ENCODE results near the gene TRIM28.
"Not testable (repeated sequence)": the region's sequence is repeated elsewhere in the genome, so short reads cannot be mapped to it uniquely, and the experiment has no call there.

TRIM28 gene

DNA sequence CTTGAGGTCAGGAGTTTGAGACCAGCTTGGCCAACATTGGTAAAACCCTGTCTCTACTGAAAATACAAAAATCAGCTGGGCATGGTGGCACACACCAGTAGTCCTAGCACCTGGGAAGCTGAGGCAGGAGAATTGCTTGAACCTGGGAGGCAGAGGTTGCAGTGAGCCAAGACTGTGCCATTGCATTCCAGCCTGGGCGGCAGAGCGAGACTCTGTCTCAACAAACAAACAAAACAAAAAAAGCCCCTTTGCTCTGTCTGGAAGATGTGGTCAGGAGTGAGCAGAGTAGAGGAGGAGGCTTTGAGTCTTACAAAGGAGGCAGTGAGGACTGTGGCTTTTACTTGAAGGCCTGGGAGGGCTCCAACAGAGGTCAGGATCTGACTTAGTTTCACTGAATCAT, 33.7 kb downstream of the TRIM28 start:
- not testable (repeated sequence) for DNase-seq (ENCODE audit: low read depth in 2 of 2)

DNA sequence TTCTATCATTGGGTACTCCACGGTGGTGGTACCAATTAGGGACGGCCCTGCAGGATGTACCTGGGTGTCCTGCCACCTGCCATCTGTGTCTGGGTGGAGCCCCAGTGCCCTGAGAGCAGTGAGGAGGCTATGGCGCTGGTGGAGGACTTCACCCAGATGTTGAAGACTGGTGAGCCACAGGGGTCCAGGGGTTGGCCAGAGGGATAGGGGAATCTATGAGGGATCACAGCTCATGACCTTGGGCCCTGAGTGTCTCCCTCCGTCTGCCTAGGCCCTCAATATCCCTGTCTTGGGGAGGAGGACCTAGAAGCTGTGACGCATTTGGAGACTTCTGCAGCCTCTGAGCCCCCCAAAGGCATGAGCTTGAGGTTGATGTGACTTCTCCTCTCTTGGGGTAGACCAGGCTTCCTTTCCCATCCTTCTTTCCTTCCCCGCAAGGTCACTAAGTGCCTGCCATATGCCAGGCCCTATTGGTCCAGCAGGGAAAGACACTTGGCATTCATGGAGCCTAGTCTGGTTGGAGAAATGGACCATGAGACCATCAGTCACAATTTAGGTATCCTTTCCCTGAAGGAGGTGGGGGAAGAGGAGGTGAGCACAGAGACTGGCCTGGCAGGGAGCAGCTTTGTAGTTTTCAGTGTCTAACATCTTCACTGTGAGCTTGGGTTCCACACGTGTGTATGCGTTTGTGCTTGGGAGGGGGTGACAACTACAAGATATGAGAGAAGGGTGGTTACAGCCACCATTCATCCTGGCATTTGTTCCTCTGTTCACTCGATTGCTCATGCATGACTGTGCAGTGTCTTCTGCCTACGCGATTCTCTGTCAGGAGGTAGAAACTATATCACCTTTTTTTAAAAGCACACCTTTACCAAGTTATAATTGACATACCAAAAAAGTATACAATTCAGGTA, 34.4 kb downstream of the TRIM28 start:
- no peak for DNase-seq (ENCODE audit: low read depth in 2 of 2)

DNA sequence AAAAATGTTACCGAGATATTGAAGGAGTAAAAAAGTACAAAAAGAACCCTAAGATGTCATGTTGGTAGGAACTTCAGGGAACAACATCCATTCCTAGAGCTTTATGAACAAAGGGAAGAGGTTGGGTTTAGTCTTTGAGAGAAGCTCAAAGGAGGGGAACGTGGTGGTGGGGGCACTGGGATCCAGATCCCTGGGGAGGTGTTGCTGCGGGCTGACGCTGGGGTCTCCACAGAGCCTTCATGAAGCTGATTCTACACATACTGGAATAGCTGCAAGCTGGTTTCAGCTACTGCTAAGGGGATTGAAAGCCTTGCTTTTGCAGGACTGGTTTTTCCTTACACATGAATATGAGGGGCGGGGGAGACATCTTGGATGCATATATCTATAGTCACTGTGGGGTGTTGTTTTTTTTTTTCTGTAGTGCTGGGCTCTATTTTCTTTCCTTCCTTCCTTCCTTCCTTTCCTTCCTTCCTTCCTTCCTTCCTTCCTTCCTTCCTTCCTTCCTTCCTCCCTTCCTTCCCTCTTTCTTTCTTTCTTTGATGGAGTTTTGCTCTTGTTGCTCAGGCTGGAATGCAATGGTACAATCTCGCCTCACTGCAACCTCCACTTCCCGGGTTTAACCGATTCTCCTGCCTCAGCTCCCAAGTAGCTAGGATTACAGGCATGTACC, 35.7 kb downstream of the TRIM28 start:
- no peak for DNase-seq (ENCODE audit: low read depth in 2 of 2)

DNA sequence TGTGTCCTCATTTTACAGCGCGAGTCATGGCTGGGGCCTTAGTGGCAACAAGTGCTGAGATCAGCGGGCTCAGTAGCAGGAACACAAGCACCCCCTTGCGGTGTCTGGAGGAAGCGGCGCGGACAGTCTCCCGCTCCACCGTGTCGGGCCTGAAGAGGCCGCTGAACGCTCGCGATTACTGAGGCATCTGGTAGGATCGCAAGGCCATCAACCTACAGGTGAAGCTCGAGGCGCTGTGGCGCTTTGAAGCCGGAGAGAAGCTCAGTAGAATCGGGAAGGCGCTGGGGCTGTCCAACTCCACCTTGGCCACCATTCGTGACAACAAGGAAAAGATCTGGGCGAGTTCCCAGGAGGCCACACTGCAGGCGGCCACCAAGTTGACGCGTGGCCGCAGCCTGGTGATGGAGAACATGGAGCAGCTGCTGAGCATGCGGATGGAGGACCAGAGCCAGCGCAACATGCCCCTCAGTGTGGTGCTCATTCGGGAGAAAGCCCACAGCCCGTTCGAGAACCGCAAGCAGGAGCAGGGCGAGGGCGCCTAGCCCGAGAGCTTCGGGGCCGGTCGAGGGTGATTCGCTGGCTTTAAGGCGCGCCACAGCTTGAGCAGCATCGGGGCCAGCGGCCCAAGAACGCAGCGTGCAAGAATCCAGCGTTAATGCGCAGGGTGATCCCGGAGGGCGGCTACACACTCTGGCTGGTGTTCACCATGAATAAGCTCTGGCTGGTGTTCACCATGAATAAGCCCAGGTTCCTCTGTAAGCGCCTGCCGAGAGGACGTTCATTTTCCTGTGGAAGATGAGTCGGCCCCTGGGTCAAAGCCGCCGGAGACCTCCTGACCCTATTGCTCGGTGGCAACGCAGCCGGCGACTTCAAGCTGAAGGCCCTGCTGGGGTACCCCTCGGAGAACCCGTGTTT, 37.6 kb downstream of the TRIM28 start:
- DNase-seq (ENCODE audit: low read depth in 2 of 2) = peak; percentile 81 to 89

DNA sequence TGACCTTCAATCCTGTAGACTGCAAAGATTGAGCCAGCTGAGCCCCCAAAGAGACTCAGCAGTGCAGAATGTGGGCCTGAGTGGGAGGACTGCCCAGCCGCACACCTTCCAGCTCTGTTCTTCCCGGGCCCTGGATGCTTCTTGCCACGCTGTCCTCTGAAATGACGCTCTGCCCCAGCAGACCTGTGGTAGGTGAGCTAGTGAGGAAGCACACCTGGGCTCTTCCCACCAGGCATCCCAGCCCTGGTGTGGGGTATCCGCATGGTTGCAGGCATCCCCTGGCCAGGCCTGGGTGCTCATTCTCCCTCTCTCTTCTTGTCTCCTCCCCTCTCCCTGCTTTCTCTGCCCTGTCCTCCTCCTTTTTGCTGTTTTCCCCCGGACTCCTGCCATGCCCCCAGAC, 39.1 kb downstream of the TRIM28 start:
- no peak for DNase-seq (ENCODE audit: low read depth in 2 of 2)

GRCh38 chr19:58584498-58585441, 40.9 kb downstream of the TRIM28 start:
- no peak for DNase-seq (ENCODE audit: low read depth in 2 of 2)

GRCh38 chr19:58585442-58586132, 41.7 kb downstream of the TRIM28 start:
- DNase-seq (ENCODE audit: low read depth in 2 of 2) = no peak

DNA sequence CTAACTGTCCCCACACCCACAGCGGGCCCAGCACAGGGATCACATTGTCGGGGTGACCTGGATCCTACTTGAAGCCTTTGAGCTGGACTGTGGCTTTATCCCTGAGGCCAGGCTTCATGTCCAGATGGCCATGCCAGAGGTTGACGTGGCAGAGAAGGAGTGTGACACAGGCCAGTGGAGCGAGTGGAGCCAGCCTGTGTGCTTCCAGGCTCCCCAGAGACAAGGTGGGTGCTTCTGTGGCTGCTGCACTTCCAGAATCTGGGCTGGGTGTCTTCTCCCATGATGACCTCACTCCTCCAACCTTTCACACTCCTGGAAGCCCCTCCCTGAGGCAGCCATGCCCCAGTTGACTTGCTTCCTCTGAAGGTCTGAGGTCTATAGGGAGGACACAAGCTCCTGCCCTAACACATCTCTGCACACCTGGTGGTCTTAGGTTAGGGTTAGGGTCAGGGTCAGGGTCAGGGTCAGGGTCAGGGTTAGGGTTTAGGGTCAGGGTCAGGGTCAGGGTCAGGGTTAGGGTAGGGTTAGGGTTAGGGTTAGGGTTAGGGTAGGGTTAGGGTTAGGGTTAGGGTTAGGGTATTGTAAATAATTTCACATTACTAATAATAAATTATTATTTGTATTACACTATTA, 42.4 kb downstream of the TRIM28 start:
- no peak for DNase-seq (ENCODE audit: low read depth in 2 of 2)

Data from stimulated activated CD8-positive, alpha-beta memory T cell treated with anti-CD3 and anti-CD28 coated beads, Interleukin-7, amount 100 ng/mL, for 1 hour (primary cell).